Astrocyte of the spinal cord (primary cell): ENCODE results near the gene KLHL7.

Experiments
- DNase-seq: peaks from one replicate; pipeline ENCODE4 v3.0.0; 2011; ENCODE audit warnings: low read depth, low spot score
- H3K4me3 ChIP-seq: 2 replicates; pipeline ENCODE4 v1.5.1; 2011; ENCODE audit warnings: low read depth, mild to moderate bottlenecking, low read length, moderate library complexity
- in situ Hi-C: cut with HindIII; loops from 2 replicates; pipeline ENCODE4 v1.10.0; 2017; ENCODE audit warnings: low sequenced_read_pairs
- TF ChIP-seq, protein P1 (sequence below): IDR thresholded peaks from 2 replicates; pipeline ENCODE4 v1.5.1; 2012; ENCODE audit warnings: low read depth, mild to moderate bottlenecking, low read length, inconsistent platforms

KLHL7 gene

DNA sequence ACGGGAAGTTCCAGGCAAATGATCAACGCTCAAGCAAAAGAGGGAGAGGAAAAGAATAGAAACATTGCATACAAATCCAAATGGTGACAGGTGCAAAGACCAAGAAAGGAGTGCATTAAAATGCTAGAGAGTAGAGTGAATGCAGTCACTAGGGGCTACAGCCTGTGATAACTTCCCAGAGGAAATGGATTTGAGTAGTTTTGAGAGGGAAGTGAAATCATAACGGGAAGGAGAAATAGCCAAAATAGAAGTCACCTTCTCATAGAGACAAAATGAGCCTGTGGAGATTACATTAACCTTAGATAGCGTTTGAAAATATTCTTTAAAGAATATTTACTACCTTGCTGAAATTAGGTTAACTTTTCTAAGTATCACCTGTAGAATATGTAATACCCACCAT is 102.7 kb downstream of the KLHL7 start:
- H3K4me3 ChIP-seq: no peak overlapping the region
- in situ Hi-C loops: no loop called here
- no peak for DNase-seq
- TF ChIP-seq, protein P1, sequence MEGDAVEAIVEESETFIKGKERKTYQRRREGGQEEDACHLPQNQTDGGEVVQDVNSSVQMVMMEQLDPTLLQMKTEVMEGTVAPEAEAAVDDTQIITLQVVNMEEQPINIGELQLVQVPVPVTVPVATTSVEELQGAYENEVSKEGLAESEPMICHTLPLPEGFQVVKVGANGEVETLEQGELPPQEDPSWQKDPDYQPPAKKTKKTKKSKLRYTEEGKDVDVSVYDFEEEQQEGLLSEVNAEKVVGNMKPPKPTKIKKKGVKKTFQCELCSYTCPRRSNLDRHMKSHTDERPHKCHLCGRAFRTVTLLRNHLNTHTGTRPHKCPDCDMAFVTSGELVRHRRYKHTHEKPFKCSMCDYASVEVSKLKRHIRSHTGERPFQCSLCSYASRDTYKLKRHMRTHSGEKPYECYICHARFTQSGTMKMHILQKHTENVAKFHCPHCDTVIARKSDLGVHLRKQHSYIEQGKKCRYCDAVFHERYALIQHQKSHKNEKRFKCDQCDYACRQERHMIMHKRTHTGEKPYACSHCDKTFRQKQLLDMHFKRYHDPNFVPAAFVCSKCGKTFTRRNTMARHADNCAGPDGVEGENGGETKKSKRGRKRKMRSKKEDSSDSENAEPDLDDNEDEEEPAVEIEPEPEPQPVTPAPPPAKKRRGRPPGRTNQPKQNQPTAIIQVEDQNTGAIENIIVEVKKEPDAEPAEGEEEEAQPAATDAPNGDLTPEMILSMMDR: no peak

DNA sequence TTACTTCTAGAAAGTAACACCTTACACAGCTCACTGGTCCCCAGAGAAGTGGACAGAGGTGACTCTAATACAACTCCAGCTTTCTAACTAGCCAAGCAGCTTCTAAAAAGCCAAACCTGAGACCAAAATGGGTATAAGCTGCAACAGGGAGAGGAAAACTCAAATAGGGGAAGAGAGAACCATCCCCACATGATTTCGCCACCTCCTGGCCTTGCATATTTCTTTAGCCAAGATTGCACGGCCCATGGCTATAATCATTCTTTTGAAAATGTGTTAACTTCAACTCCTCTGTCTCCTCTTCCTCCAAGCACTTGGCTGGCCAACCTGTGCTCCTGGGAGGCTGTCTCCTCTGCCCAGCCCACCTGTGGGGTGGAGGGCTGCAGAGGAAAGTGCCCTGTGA is 104.9 kb downstream of the KLHL7 start:
- TF ChIP-seq, protein P1: no peak
- no peak for DNase-seq
- in situ Hi-C loops: no loop called here
- H3K4me3 ChIP-seq: no peak overlapping the region

DNA sequence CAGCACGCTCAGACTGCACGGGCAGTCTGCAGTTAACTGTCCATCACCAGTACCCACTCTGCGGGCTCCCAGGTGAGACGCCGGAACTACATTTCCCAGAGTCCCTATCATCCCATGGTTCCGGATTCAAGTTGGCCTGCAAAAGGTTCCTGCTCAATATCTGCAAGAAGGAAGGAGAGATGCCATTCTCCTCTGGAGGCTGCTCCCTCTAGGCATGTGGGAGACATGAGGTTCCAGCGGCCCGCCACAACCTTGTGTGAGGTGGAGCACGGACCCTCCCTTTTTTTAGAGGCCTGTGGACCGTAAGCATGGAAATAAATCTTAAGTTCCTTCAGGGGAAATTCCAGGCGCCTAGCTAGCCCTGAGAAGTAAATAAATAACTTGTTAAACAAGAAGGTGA is 106.0 kb downstream of the KLHL7 start:
- TF ChIP-seq, protein P1: no peak
- in situ Hi-C loops: no loop called here
- DNase-seq: no peak
- H3K4me3 ChIP-seq: no peak overlapping the region

DNA sequence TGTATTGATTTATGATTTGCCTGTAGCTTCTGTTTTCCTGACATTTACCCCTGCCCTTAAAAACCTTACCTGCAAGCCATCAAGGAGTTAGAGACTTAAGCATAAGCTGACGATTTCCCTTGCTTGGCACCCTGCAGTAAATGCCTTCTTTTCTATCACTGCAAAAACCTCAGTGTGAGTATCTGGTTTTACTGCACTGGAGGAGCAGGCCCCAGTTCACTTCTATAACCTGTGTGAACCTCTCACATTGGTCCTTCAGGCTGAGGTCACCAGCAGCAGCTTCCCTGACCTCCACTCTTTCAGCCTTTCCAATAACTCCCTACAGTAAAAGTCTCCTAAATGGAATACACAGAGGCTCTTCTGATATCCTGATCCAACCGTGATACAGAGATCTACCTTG is 106.8 kb downstream of the KLHL7 start:
- no peak overlapping the region for H3K4me3 ChIP-seq
- TF ChIP-seq, protein P1: no peak
- in situ Hi-C loops: no loop called here
- no peak for DNase-seq

DNA sequence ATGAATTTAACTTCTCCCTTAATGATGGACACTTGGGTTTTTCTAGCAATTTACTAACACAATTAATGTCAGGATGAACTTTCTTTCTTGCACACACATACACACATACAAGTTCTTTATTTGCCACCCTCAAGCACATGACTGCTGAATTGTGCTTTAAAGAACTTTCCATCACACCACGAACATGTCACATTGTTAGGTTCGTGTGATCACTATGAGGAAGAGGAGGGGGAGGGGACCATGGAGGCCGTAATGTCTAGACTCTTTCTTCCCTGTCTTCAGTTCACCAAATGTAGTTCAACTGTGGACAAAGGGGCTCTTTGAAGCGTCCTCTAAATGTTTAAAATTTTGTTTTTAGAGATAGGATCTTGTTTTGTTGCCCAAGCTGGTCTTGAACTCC is 107.3 kb downstream of the KLHL7 start:
- TF ChIP-seq, protein P1: no peak
- no peak for DNase-seq
- in situ Hi-C loops: no loop called here
- H3K4me3 ChIP-seq: no peak overlapping the region

DNA sequence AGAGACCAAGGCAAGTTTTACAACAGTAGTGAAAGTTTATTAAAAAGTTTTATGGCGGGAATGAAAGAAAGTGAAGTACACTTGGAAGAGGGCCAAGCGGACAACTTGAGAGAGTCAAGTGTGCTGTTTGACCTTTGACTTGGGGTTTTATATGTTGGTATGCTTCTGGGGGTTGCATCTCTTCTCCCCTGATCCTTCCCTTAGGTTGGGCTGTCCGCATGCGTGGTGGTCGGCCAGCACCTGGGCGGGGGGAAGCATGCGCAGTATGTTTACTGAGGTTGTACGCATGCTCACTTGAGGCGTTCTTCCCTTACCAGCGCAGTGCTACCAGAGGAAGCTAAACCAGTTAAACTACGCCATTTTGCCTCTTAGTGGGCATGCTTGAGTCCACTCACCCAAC is 108.2 kb downstream of the KLHL7 start:
- no peak overlapping the region for H3K4me3 ChIP-seq
- TF ChIP-seq, protein P1: no peak
- DNase-seq: no peak
- in situ Hi-C loops: no loop called here

DNA sequence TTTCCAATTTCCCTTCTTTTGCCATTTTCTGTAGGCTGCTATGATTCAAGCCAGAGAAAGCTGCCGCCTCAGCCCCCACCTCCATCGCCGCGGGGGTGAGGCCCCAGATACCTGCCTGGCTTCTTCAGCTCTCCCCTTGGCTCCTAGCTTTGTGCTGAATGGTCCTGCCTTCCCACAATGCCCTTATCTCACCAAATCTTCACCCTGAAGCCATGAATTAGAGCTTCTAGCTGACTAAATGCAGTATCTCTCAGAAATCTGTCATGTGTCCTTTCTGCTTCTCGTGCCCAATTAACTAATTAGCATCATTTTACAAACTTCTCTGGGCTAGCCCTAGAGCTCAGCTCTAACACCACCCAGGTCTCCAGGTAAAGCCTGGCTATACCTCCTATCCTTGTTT is 108.8 kb downstream of the KLHL7 start:
- H3K4me3 ChIP-seq: no peak overlapping the region
- DNase-seq: no peak
- TF ChIP-seq, protein P1: no peak
- in situ Hi-C loops: no loop called here
